GM21786 (cell line): ENCODE results near the gene PDE4D.

Source experiments
- ATAC-seq: cut with Tn5 transposase; IDR thresholded peaks from one replicate; pipeline ENCODE4 v1.9.1; 2021; ENCODE audit not compliant: unreplicated experiment

PDE4D gene

GRCh38 chr5:59098743-59099142 lies 794.8 kb downstream of the PDE4D start:
- ATAC-seq = no peak

- no peak for ATAC-seq
Measured at GRCh38 chr5:59097712-59098111, 795.8 kb downstream of the PDE4D start.

- no peak for ATAC-seq
Measured at GRCh38 chr5:59097116-59097515, 796.4 kb downstream of the PDE4D start.

- no peak for ATAC-seq
Measured at GRCh38 chr5:59095480-59095879, 798.0 kb downstream of the PDE4D start.

- ATAC-seq = no peak
Measured at GRCh38 chr5:59094864-59095263, 798.7 kb downstream of the PDE4D start.

GRCh38 chr5:59093329-59093728 lies 800.2 kb downstream of the PDE4D start:
- no peak for ATAC-seq

- ATAC-seq = no peak
Measured at GRCh38 chr5:59092758-59093157, 800.8 kb downstream of the PDE4D start.

- ATAC-seq = no peak
Measured at GRCh38 chr5:59091965-59092364, 801.6 kb downstream of the PDE4D start.

- ATAC-seq = no peak
Measured at GRCh38 chr5:59090323-59090722, 803.2 kb downstream of the PDE4D start.

GRCh38 chr5:59089767-59090166 lies 803.8 kb downstream of the PDE4D start:
- no peak for ATAC-seq

GRCh38 chr5:59088546-59088945 lies 805.0 kb downstream of the PDE4D start:
- ATAC-seq = no peak

GRCh38 chr5:59086024-59086423 lies 807.5 kb downstream of the PDE4D start:
- no peak for ATAC-seq

- ATAC-seq = no peak
Measured at GRCh38 chr5:59081693-59082092, 811.8 kb downstream of the PDE4D start.

GRCh38 chr5:59079622-59080620 lies 813.6 kb downstream of the PDE4D start:
- no peak for ATAC-seq

GRCh38 chr5:59071755-59072549 lies 821.6 kb downstream of the PDE4D start:
- no peak for ATAC-seq

GRCh38 chr5:59069438-59070079 lies 824.0 kb downstream of the PDE4D start:
- no peak for ATAC-seq

- ATAC-seq = no peak
Measured at GRCh38 chr5:59067956-59068656, 825.4 kb downstream of the PDE4D start.

- ATAC-seq = no peak
Measured at GRCh38 chr5:59066367-59067163, 827.0 kb downstream of the PDE4D start.

- no peak for ATAC-seq
Measured at GRCh38 chr5:59065554-59065953, 828.0 kb downstream of the PDE4D start.

- ATAC-seq = no peak
Measured at GRCh38 chr5:59064293-59064692, 829.2 kb downstream of the PDE4D start.
